OCI-LY7 (cell line): ENCODE measurements around the gene PARD3.

Experiments used
- EZH2phosphoT487 ChIP-seq: fragments of 200-600 bp; sonication (generic); IDR thresholded peaks from 2 replicates; pipeline ENCODE4 v1.6.1; 2018; ENCODE audit warnings: low read depth, borderline replicate concordance, mild to moderate bottlenecking, mixed run types, antibody characterized with exemption, low read length, moderate library complexity, mixed read lengths
- TF ChIP-seq, protein P1 (sequence below): fragments of 200-600 bp; sonication (generic); conservative IDR thresholded peaks from 2 replicates; pipeline ENCODE4 v1.5.1; 2014; ENCODE audit warnings: mild to moderate bottlenecking, antibody characterized with exemption, low read length, moderate library complexity, mixed read lengths

DNA sequence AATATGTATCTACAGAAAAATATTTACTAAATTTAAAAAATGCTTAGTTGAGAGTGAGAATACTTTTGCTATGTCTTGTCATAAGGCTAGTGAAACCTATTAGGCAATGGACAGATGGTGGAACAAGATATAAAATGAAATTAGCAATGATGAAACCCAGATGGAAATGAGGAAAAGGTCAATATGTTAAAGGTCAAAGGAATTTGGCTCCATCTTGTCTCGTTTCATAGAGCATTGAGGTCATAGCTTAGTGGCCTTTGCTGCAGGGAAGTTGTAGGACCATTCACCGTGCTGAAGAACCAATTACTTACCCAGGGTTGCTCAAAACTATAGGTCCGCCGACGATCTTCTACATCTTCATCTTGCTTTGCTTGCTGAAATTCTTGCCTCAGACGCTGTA lies 683.9 kb downstream of the PARD3 start:
- TF ChIP-seq, protein P1, sequence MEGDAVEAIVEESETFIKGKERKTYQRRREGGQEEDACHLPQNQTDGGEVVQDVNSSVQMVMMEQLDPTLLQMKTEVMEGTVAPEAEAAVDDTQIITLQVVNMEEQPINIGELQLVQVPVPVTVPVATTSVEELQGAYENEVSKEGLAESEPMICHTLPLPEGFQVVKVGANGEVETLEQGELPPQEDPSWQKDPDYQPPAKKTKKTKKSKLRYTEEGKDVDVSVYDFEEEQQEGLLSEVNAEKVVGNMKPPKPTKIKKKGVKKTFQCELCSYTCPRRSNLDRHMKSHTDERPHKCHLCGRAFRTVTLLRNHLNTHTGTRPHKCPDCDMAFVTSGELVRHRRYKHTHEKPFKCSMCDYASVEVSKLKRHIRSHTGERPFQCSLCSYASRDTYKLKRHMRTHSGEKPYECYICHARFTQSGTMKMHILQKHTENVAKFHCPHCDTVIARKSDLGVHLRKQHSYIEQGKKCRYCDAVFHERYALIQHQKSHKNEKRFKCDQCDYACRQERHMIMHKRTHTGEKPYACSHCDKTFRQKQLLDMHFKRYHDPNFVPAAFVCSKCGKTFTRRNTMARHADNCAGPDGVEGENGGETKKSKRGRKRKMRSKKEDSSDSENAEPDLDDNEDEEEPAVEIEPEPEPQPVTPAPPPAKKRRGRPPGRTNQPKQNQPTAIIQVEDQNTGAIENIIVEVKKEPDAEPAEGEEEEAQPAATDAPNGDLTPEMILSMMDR: no peak
- TF ChIP-seq EZH2phosphoT487: no peak
